Neural cell (in vitro differentiated cells): ENCODE measurements around the gene IRX4. TPM values are rescaled to one million over a fixed set of nuclear protein-coding genes. Genes with fewer than 3 reads are reported as not detected.
A peak's percentile ranks its signal among the peaks of the same experiment; 100 is the strongest.

Experiments
- H2AFZ ChIP-seq: fragments of 200-600, 300-800 bp; sonication (generic), shearing (Covaris generic); 2 replicates; pipeline ENCODE4 v1.6.0; 2014; ENCODE audit warnings: low read depth, mild to moderate bottlenecking, antibody characterized with exemption, low read length, moderate library complexity
- H3F3A ChIP-seq: fragments of 200-600 bp; shearing (Covaris generic); 2 replicates; pipeline ENCODE4 v1.6.1; 2016; ENCODE audit warnings: mild to moderate bottlenecking, moderate library complexity, mixed read lengths, antibody characterized with exemption, low read length; ENCODE audit not compliant: insufficient read depth, poor library complexity, severe bottlenecking
- H3K27ac ChIP-seq: fragments of 200-600, 300-800 bp; sonication (generic), shearing (Covaris generic); 2 replicates; pipeline ENCODE4 v1.5.1; 2014; ENCODE audit warnings: mild to moderate bottlenecking, low read length, moderate library complexity
- H3K27me3 ChIP-seq: fragments of 300-800, 200-600 bp; sonication (generic), shearing (Covaris generic); 2 replicates; pipeline ENCODE4 v1.6.0; 2014; ENCODE audit warnings: mild to moderate bottlenecking, low read depth, low read length, moderate library complexity; ENCODE audit not compliant: insufficient read depth
- H3K36me3 ChIP-seq: fragments of 300-800, 200-600 bp; sonication (generic), shearing (Covaris generic); 2 replicates; pipeline ENCODE4 v1.5.1; 2014; ENCODE audit warnings: mild to moderate bottlenecking, antibody characterized with exemption, low read length, moderate library complexity; ENCODE audit not compliant: insufficient read depth
- H3K4me2 ChIP-seq: fragments of 300-800, 200-600 bp; sonication (generic), shearing (Covaris generic); 2 replicates; pipeline ENCODE4 v1.6.0; 2014; ENCODE audit warnings: mild to moderate bottlenecking, low read length
- H3K4me3 ChIP-seq: fragments of 300-800, 200-600 bp; sonication (generic), shearing (Covaris generic); 2 replicates; pipeline ENCODE4 v1.5.1; 2014; ENCODE audit warnings: mild to moderate bottlenecking, low read length, moderate library complexity
- H3K79me2 ChIP-seq: fragments of 200-600 bp; shearing (Covaris generic); replicated peaks from 2 replicates; pipeline ENCODE4 v1.6.0; 2014; ENCODE audit warnings: mild to moderate bottlenecking, low read length, moderate library complexity; ENCODE audit not compliant: insufficient read depth
- H3K9ac ChIP-seq: fragments of 300-800, 200-600 bp; sonication (generic), shearing (Covaris generic); 2 replicates; pipeline ENCODE4 v1.6.1; 2016; ENCODE audit warnings: mild to moderate bottlenecking, low read length, mixed read lengths
- H3K9me2 ChIP-seq: fragments of 200-600 bp; shearing (Covaris generic); 2 replicates; pipeline ENCODE4 v1.6.1; 2016; ENCODE audit warnings: mild to moderate bottlenecking, low read length, mixed read lengths; ENCODE audit not compliant: insufficient read depth
- H3K9me3 ChIP-seq: fragments of 200-600, 300-800 bp; sonication (generic), shearing (Covaris generic); 2 replicates; pipeline ENCODE4 v1.6.1; 2016; ENCODE audit warnings: mild to moderate bottlenecking, mixed run types, low read length, moderate library complexity, mixed read lengths
- H4K20me1 ChIP-seq: fragments of 200-600 bp; shearing (Covaris generic); 2 replicates; pipeline ENCODE4 v1.6.1; 2016; ENCODE audit warnings: mild to moderate bottlenecking, mixed run types; ENCODE audit not compliant: insufficient read depth
- EP300 ChIP-seq: fragments of 450-650 bp; conservative IDR thresholded peaks from 2 replicates; pipeline ENCODE4 v1.6.1; 2014; ENCODE audit warnings: antibody characterized with exemption, mild to moderate bottlenecking, moderate library complexity; ENCODE audit not compliant: poor library complexity, severe bottlenecking
- EZH2 ChIP-seq: fragments of 200-600, 300-800 bp; shearing (Covaris generic), sonication (generic); IDR thresholded peaks from 2 replicates; pipeline ENCODE4 v1.6.1; 2014; ENCODE audit warnings: antibody characterized with exemption, low read length, borderline replicate concordance, mild to moderate bottlenecking; ENCODE audit not compliant: insufficient read depth, poor library complexity, severe bottlenecking
- MXI1 ChIP-seq: fragments of 450-650 bp; conservative IDR thresholded peaks from 2 replicates; pipeline ENCODE4 v1.6.1; 2014; ENCODE audit warnings: antibody characterized with exemption, mild to moderate bottlenecking; ENCODE audit not compliant: poor library complexity, severe bottlenecking
- POLR2AphosphoS5 ChIP-seq: IDR thresholded peaks from 2 replicates; pipeline ENCODE4 v1.6.1; 2012
- RAD21 ChIP-seq: fragments of 450-650 bp; conservative IDR thresholded peaks from 2 replicates; pipeline ENCODE4 v1.6.1; 2014; ENCODE audit warnings: antibody characterized with exemption, mild to moderate bottlenecking, moderate library complexity
- SMC3 ChIP-seq: fragments of 450-650 bp; conservative IDR thresholded peaks from 2 replicates; pipeline ENCODE4 v1.6.1; 2014; ENCODE audit warnings: antibody characterized with exemption, mild to moderate bottlenecking, moderate library complexity; ENCODE audit not compliant: poor library complexity
- TAF1 ChIP-seq: IDR thresholded peaks from 2 replicates; pipeline ENCODE4 v1.6.1; 2012; ENCODE audit warnings: low read depth
- polyA plus RNA-seq: library from polyadenylated mRNA; depleted of rRNA; stranded (reverse); fragments of >200 nt; gene quantifications from 2 replicates; pipeline ENCODE4 v1.2.3, GENCODE V29; 2014
- TF ChIP-seq, protein P1 (sequence below): IDR thresholded peaks from 2 replicates; pipeline ENCODE4 v1.6.1; 2012; ENCODE audit warnings: borderline replicate concordance
- TF ChIP-seq, protein P2 (sequence below): fragments of 450-650 bp; IDR thresholded peaks from 2 replicates; pipeline ENCODE4 v1.5.1; 2014; ENCODE audit warnings: antibody characterized with exemption, mild to moderate bottlenecking, moderate library complexity; ENCODE audit not compliant: poor library complexity, severe bottlenecking

IRX4 gene
- polyA plus RNA-seq, 1 donor from 2014 or later = not detected

DNA sequence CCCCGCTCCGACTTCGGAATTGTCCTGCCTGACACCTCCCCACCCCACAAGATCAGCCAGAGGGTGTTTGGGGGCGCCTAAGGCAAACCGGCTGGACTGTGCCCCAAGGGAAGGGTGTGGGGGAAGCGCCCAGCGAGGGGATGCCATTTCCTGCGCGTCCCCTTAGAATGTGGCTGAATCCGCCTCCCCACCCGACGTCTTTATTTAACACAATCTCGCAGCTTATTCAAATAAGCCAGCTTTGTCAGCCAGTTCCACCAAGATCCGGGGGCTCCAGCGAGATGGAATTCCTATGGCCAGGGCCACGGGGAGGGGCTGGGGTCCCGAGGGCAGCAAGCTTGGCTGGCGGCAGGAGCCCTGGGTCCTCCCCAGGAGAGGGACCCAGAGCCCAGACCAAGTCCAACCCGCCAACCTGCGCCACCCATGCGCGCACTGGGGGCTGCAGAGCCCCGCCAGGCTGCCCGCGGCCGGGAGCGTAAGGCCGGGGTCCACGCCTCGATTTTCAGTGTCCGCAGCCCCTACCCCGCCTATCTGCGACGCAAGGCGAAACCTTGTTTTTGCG is 7.4 kb downstream of the IRX4 start:
- H2AFZ ChIP-seq = no peak overlapping the region
- peak overlapping the region; percentile 40 for H3K4me3 ChIP-seq
- H4K20me1 ChIP-seq = no peaks in the 10 kb centered on the region
- H3K9me3 ChIP-seq = no peaks in the 10 kb centered on the region
- no peak overlapping the region for H3K9ac ChIP-seq
- no peaks in the 10 kb centered on the region for H3K36me3 ChIP-seq
- no peak overlapping the region for H3K4me2 ChIP-seq
- no peaks in the 10 kb centered on the region for H3K9me2 ChIP-seq
- peaks cover 90% of the 10 kb centered on the region for H3K27me3 ChIP-seq
- no peaks in the 10 kb centered on the region for H3K79me2 ChIP-seq
- no peaks in the 10 kb centered on the region for H3F3A ChIP-seq
- H3K27ac ChIP-seq = no peak overlapping the region
- TF ChIP-seq EZH2 = peak; percentile 53
- TF ChIP-seq, protein P1, sequence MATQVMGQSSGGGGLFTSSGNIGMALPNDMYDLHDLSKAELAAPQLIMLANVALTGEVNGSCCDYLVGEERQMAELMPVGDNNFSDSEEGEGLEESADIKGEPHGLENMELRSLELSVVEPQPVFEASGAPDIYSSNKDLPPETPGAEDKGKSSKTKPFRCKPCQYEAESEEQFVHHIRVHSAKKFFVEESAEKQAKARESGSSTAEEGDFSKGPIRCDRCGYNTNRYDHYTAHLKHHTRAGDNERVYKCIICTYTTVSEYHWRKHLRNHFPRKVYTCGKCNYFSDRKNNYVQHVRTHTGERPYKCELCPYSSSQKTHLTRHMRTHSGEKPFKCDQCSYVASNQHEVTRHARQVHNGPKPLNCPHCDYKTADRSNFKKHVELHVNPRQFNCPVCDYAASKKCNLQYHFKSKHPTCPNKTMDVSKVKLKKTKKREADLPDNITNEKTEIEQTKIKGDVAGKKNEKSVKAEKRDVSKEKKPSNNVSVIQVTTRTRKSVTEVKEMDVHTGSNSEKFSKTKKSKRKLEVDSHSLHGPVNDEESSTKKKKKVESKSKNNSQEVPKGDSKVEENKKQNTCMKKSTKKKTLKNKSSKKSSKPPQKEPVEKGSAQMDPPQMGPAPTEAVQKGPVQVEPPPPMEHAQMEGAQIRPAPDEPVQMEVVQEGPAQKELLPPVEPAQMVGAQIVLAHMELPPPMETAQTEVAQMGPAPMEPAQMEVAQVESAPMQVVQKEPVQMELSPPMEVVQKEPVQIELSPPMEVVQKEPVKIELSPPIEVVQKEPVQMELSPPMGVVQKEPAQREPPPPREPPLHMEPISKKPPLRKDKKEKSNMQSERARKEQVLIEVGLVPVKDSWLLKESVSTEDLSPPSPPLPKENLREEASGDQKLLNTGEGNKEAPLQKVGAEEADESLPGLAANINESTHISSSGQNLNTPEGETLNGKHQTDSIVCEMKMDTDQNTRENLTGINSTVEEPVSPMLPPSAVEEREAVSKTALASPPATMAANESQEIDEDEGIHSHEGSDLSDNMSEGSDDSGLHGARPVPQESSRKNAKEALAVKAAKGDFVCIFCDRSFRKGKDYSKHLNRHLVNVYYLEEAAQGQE = no peak
- TF ChIP-seq RAD21 = no peak
- TF ChIP-seq EP300 = no peak
- TF ChIP-seq SMC3 = no peak
- TF ChIP-seq POLR2AphosphoS5 = no peak

DNA sequence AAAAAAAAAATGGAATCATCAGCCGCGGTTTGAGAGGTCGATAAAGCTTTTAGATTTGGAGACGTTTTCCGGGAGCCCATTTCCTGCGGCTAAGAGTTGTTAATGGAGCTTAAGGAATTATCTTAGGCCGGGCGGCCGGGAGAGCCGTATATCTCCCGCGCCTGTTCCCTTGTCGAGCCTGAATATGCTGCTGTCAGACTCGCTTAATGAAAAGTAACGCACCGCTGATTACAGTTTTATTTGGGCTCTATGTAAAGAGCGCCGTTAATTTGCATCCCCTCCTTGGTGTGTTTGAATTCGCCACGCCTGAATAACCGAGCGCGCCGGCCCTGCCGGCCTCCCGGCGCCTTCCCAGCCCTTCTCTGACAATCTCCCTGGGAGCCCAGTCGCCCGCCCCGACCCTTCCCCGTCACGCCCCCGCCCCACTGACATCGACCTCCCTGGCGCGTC is 7.9 kb downstream of the IRX4 start:
- Histone ChIP-seq H3K79me2 (no peaks in the 10 kb centered on the region), H3K4me2 (no peak overlapping the region), H3K27me3 (peaks cover 84% of the 10 kb centered on the region), H3K36me3 (no peaks in the 10 kb centered on the region), H2AFZ (no peak overlapping the region), H3K9ac (no peak overlapping the region), H3K9me2 (no peaks in the 10 kb centered on the region), H3K4me3 (no peak overlapping the region), H4K20me1 (no peaks in the 10 kb centered on the region), H3K9me3 (no peaks in the 10 kb centered on the region), H3F3A (no peaks in the 10 kb centered on the region), H3K27ac (no peak overlapping the region)
- TF ChIP-seq, protein P2, sequence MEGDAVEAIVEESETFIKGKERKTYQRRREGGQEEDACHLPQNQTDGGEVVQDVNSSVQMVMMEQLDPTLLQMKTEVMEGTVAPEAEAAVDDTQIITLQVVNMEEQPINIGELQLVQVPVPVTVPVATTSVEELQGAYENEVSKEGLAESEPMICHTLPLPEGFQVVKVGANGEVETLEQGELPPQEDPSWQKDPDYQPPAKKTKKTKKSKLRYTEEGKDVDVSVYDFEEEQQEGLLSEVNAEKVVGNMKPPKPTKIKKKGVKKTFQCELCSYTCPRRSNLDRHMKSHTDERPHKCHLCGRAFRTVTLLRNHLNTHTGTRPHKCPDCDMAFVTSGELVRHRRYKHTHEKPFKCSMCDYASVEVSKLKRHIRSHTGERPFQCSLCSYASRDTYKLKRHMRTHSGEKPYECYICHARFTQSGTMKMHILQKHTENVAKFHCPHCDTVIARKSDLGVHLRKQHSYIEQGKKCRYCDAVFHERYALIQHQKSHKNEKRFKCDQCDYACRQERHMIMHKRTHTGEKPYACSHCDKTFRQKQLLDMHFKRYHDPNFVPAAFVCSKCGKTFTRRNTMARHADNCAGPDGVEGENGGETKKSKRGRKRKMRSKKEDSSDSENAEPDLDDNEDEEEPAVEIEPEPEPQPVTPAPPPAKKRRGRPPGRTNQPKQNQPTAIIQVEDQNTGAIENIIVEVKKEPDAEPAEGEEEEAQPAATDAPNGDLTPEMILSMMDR = no peak
- no peak for TF ChIP-seq TAF1
- TF ChIP-seq EZH2 = no peak
- TF ChIP-seq MXI1 = no peak
- TF ChIP-seq SMC3 = no peak
- TF ChIP-seq, protein P1 = no peak
- TF ChIP-seq EP300 = no peak
- TF ChIP-seq RAD21 = no peak
- no peak for TF ChIP-seq POLR2AphosphoS5
